SK-N-SH treated with all-trans-retinoic acid at 6 μM for 48 hours (cell line): Measurements from ENCODE around the gene TUBGCP3.

Source experiments
- ARNTL ChIP-seq: fragments of 450-650 bp; formaldehyde crosslinking; IDR thresholded peaks from 2 replicates; pipeline ENCODE4 v1.5.0; 2020; ENCODE audit warnings: low read depth, mild to moderate bottlenecking, moderate library complexity, borderline replicate concordance
- CSDC2 ChIP-seq: fragments of 250-450 bp; sonication (Bioruptor Pico); IDR thresholded peaks from 2 replicates; pipeline ENCODE4 v1.5.0; 2020; ENCODE audit warnings: mild to moderate bottlenecking, moderate library complexity
- SNAI2 ChIP-seq: fragments of 250-450 bp; sonication (Bioruptor Pico); IDR thresholded peaks from 2 replicates; pipeline ENCODE4 v1.5.0; 2020; ENCODE audit warnings: mild to moderate bottlenecking, moderate library complexity
- TOX ChIP-seq: fragments of 250-450 bp; sonication (Bioruptor Pico); IDR thresholded peaks from 2 replicates; pipeline ENCODE4 v1.8.0; 2021; ENCODE audit warnings: mild to moderate bottlenecking, moderate library complexity, borderline replicate concordance
- ZNF565 ChIP-seq: fragments of 450-650 bp; formaldehyde crosslinking; conservative IDR thresholded peaks from 2 replicates; pipeline ENCODE4 v1.5.0; 2020; ENCODE audit warnings: low read depth, mild to moderate bottlenecking, moderate library complexity

GRCh38 chr13:112506046-112506445 is 81.9 kb downstream of the TUBGCP3 start:
- no peak for TF ChIP-seq SNAI2 (CRISPR knock-in tag)
- TF ChIP-seq CSDC2 = no peak
- no peak for TF ChIP-seq ZNF565 (CRISPR knock-in tag)
- no peak for TF ChIP-seq ARNTL
- TF ChIP-seq TOX = no peak
